HG02870 (cell line): Measurements from ENCODE around the gene AIG1.
A peak's percentile ranks its signal among the peaks of the same experiment; 100 is the strongest.
"Not testable (repeated sequence)": the region's sequence is repeated elsewhere in the genome, so short reads cannot be mapped to it uniquely, and the experiment has no call there.

Experiments
- ATAC-seq: cut with Tn5 transposase; IDR thresholded peaks from one replicate; pipeline ENCODE4 v1.9.1; 2021; ENCODE audit warnings: mild to moderate bottlenecking, moderate library complexity; ENCODE audit not compliant: unreplicated experiment

Gene AIG1

GRCh38 chr6:143223895-143224294, 163.2 kb downstream of the AIG1 start:
- no peak for ATAC-seq

- no peak for ATAC-seq
These were observed 163.8 kb downstream of the AIG1 start for GRCh38 chr6:143224516-143224915.

GRCh38 chr6:143225929-143226328, 165.2 kb downstream of the AIG1 start:
- ATAC-seq = no peak

GRCh38 chr6:143227675-143228074, 167.0 kb downstream of the AIG1 start:
- ATAC-seq = no peak

GRCh38 chr6:143229400-143229799, 168.7 kb downstream of the AIG1 start:
- no peak for ATAC-seq

GRCh38 chr6:143232849-143233248, 172.2 kb downstream of the AIG1 start:
- ATAC-seq = peak; percentile 65

- no peak for ATAC-seq
These were observed 173.0 kb downstream of the AIG1 start for GRCh38 chr6:143233554-143234285.

GRCh38 chr6:143234734-143235133, 174.0 kb downstream of the AIG1 start:
- ATAC-seq = no peak

- ATAC-seq = no peak
These were observed 175.6 kb downstream of the AIG1 start for GRCh38 chr6:143236151-143236798.

GRCh38 chr6:143238306-143238705, 177.6 kb downstream of the AIG1 start:
- no peak for ATAC-seq

GRCh38 chr6:143241111-143241510, 180.4 kb downstream of the AIG1 start:
- no peak for ATAC-seq

- no peak for ATAC-seq
These were observed 181.2 kb downstream of the AIG1 start for GRCh38 chr6:143241911-143242310.

- no peak for ATAC-seq
These were observed 183.1 kb downstream of the AIG1 start for GRCh38 chr6:143243786-143244185.

- no peak for ATAC-seq
These were observed 185.0 kb downstream of the AIG1 start for GRCh38 chr6:143245656-143246055.

GRCh38 chr6:143246166-143246775, 185.6 kb downstream of the AIG1 start:
- not testable (repeated sequence) for ATAC-seq

GRCh38 chr6:143247586-143247985, 186.9 kb downstream of the AIG1 start:
- no peak for ATAC-seq

GRCh38 chr6:143248359-143248758, 187.7 kb downstream of the AIG1 start:
- ATAC-seq = no peak

- no peak for ATAC-seq
These were observed 190.6 kb downstream of the AIG1 start for GRCh38 chr6:143251288-143251687.

GRCh38 chr6:143252961-143253360, 192.3 kb downstream of the AIG1 start:
- no peak for ATAC-seq

- ATAC-seq = no peak
These were observed 192.9 kb downstream of the AIG1 start for GRCh38 chr6:143253586-143253985.

- no peak for ATAC-seq
These were observed 198.3 kb downstream of the AIG1 start for GRCh38 chr6:143258945-143259344.

- no peak for ATAC-seq
These were observed 200.2 kb downstream of the AIG1 start for GRCh38 chr6:143260857-143261256.
